CD14-positive monocyte (primary cell): Measurements from ENCODE around the gene BAIAP2L2. TPM values are rescaled to one million over a fixed set of nuclear protein-coding genes. Genes with fewer than 3 reads are reported as not detected.

Experiments
- DNase-seq, 3 donors: peaks; one replicate each; pipeline ENCODE4 v3.0.0-alpha.2; 2011 to 2022
- H2AFZ ChIP-seq: 2 replicates; pipeline ENCODE4 v1.6.0; 2012; ENCODE audit warnings: mild to moderate bottlenecking, low read depth, low read length, inconsistent platforms; ENCODE audit not compliant: insufficient read depth, poor library complexity, severe bottlenecking
- H3K27ac ChIP-seq, 2 donors: 1 replicate in 1 of 2; 2 replicates in 1 of 2; pipeline ENCODE4 v1.5.1; 2012 to 2013; ENCODE audit warnings: low read length in 2 of 2, control low read depth in 1 of 2, inconsistent platforms in 1 of 2, low read depth in 1 of 2, mild to moderate bottlenecking in 1 of 2
- H3K27me3 ChIP-seq, 2 donors: one replicate each; pipeline versions ENCODE4 v1.6.0 to v1.6.1; 2011 to 2013; ENCODE audit warnings: low read length in 2 of 2; ENCODE audit not compliant: control insufficient read depth in 2 of 2, insufficient read depth in 2 of 2
- H3K36me3 ChIP-seq, 2 donors: replicated peaks in 1 of 2; 1 replicate in 1 of 2; 2 replicates in 1 of 2; pipeline versions ENCODE4 v1.5.1 to v1.6.1; 2012 to 2013; ENCODE audit warnings: low read length in 2 of 2, control low read depth in 1 of 2, inconsistent platforms in 1 of 2, mild to moderate bottlenecking in 1 of 2; ENCODE audit not compliant: insufficient read depth in 2 of 2, control insufficient read depth in 1 of 2
- H3K4me1 ChIP-seq, 2 donors: 1 replicate in 1 of 2; 2 replicates in 1 of 2; pipeline versions ENCODE4 v1.5.1 to v1.6.1; 2012 to 2013; ENCODE audit warnings: low read length in 2 of 2, control low read depth in 1 of 2, inconsistent platforms in 1 of 2, mild to moderate bottlenecking in 1 of 2, moderate library complexity in 1 of 2; ENCODE audit not compliant: insufficient read depth in 2 of 2, control insufficient read depth in 1 of 2
- H3K4me2 ChIP-seq: replicated peaks from 2 replicates; pipeline ENCODE3; 2012; ENCODE audit warnings: low read length, moderate library complexity, mild to moderate bottlenecking; ENCODE audit not compliant: poor library complexity, severe bottlenecking; ENCODE audit errors: extremely low read depth
- H3K4me3 ChIP-seq, 3 experiments: fragments of 200-600 bp in 1 of 3; sonication (generic) in 1 of 3; replicated peaks in 1 of 3; 1 replicate in 2 of 3; 2 replicates in 1 of 3; pipeline ENCODE4 v1.5.1; 2011 to 2013; ENCODE audit warnings: low read length in 3 of 3, mild to moderate bottlenecking in 3 of 3, control low read depth in 2 of 3, low read depth in 2 of 3, inconsistent platforms in 1 of 3, moderate library complexity in 1 of 3
- H3K79me2 ChIP-seq: 2 replicates; pipeline ENCODE4 v1.6.0; 2012; ENCODE audit warnings: mild to moderate bottlenecking, control low read depth, inconsistent platforms, low read length, moderate library complexity; ENCODE audit not compliant: insufficient read depth
- H3K9ac ChIP-seq: 2 replicates; pipeline ENCODE4 v1.6.0; 2017; ENCODE audit warnings: low read length, mild to moderate bottlenecking; ENCODE audit not compliant: insufficient read depth, poor library complexity, severe bottlenecking
- H3K9me3 ChIP-seq, 2 donors: replicated peaks in 1 of 2; 1 replicate in 1 of 2; 2 replicates in 1 of 2; pipeline versions ENCODE4 v1.5.1 to v1.6.1; 2012 to 2013; ENCODE audit warnings: low read length in 2 of 2, control low read depth in 1 of 2; ENCODE audit not compliant: control insufficient read depth in 1 of 2, insufficient read depth in 1 of 2
- H4K20me1 ChIP-seq: 2 replicates; pipeline ENCODE4 v1.6.0; 2012; ENCODE audit warnings: mild to moderate bottlenecking, low read length, control low read depth, moderate library complexity; ENCODE audit not compliant: insufficient read depth
- H3K27ac Mint-ChIP-seq, 7 donors: one replicate each; pipeline ENCODE4 v1.8.0; 2020; ENCODE audit warnings: mild to moderate bottlenecking in 7 of 7, mixed read lengths in 7 of 7, moderate library complexity in 6 of 7, inconsistent platforms in 2 of 7
- H3K27me3 Mint-ChIP-seq, 3 donors: one replicate each; pipeline ENCODE4 v1.8.0; 2021 to 2022; ENCODE audit warnings: low read depth in 3 of 3, mild to moderate bottlenecking in 3 of 3, mixed read lengths in 3 of 3, moderate library complexity in 3 of 3, inconsistent platforms in 1 of 3
- H3K36me3 Mint-ChIP-seq, 2 donors: one replicate each; pipeline ENCODE4 v1.8.0; 2020; ENCODE audit warnings: mixed read lengths in 2 of 2, inconsistent platforms in 1 of 2, mild to moderate bottlenecking in 1 of 2
- H3K4me1 Mint-ChIP-seq: one replicate; pipeline ENCODE4 v1.8.0; 2020; ENCODE audit warnings: mild to moderate bottlenecking, mixed read lengths
- H3K4me3 Mint-ChIP-seq, 2 donors: one replicate each; pipeline ENCODE4 v1.8.0; 2020; ENCODE audit warnings: mild to moderate bottlenecking in 2 of 2, mixed read lengths in 2 of 2, moderate library complexity in 1 of 2
- H3K9me3 Mint-ChIP-seq, 7 donors: one replicate each; pipeline ENCODE4 v1.8.0; 2020 to 2022; ENCODE audit warnings: mixed read lengths in 7 of 7, mild to moderate bottlenecking in 6 of 7, moderate library complexity in 6 of 7, inconsistent platforms in 2 of 7
- WGBS: methylation state at CpG from one replicate; pipeline ENCODE4 v1.1.5; 2013; ENCODE audit warnings: missing lambda C conversion rate; ENCODE audit not compliant: insufficient coverage; 5-methylcytosine and 5-hydroxymethylcytosine counted together
- intact Hi-C, 2 donors: fragments of 100-400 bp; cut with micrococcal nuclease; formaldehyde crosslinking; loops; one replicate each; pipeline versions ENCODE4 v1.15.0 to v1.15.1; 2023
- polyA plus RNA-seq, 3 donors: library from polyadenylated mRNA; depleted of rRNA in 1 of 3; unstranded in 2 of 3; stranded (reverse) in 1 of 3; fragments of 300-500 nt in 2 of 3; fragments of >200 nt in 1 of 3; fragmentation: Illumina TruSeq in 2 of 3; gene quantifications; 1 replicate in 2 of 3; 2 replicates in 1 of 3; pipeline ENCODE4 v1.2.3, GENCODE V29; 2012 to 2021
- TF ChIP-seq, protein P1 (sequence below): fragments of 200-600 bp; IDR thresholded peaks from one replicate; pipeline ENCODE4 v1.8.0; 2022; ENCODE audit warnings: antibody characterized with exemption, mild to moderate bottlenecking

Gene BAIAP2L2
- polyA plus RNA-seq, 3 donors = 0.11 TPM; not detected in 2

DNA sequence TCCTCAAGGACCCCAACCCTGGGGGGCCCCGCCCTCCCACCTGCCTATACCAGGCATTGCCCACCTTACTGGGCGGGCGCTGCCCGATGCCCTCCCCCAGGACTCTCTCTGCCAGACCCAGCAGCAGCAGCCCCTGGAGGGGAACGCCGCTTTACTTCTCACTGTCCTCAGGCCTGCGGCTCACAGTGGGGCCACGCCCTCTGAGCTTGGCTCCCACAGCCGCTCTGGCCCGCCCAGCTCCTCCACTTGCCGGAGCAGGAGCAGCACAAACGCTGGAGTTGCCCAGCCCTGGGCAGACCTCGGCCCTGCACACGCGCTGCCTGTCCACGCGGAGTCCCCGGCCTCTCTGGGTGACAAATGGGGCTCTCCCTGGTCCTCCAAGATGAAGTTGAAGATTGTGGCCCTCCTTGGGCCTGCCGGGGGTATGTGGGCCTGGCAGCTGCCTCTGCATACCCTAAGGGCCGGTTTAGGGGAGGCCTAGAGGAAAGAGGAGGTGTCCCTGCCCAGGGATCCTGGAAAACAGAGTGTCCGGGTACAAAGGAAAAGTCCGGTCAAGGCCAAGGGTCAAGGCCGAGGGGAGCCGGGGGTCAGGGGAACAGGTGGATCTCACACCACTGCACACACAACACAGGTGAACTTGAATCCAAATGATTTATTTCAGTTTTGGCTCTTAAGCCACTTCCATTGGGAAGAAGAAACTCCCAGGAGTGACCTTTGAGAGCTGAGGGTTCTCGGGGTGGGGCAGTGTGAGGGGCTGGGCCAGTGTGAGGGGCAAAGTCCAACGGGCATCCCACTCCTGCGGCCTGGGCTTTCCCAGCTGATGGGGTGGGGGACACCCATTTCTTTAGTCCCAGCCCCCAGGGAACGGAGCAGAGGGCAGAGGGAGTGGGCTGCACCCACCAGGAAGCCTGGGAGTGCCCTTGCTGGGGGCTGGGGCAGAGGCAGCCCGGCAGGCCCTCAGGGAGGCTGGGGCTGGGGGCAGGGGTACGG, 674 bp upstream of the BAIAP2L2 start:
- no peaks in the 10 kb centered on the region for H3K36me3 ChIP-seq
- DNase-seq = no peak
- H4K20me1 ChIP-seq = no peaks in the 10 kb centered on the region
- intact Hi-C loops = loop anchor here (5.0 kb wide), 2 partner anchors 39 to 241 kb away; no protein-coding TSS in a partner anchor
- Mint-ChIP-seq H3K27ac (no peak overlapping the region), H3K36me3 (no peaks in the 10 kb centered on the region), H3K27me3 (peaks cover 1 to 3% (median 1%) of the 10 kb centered on the region in 3 donors), H3K4me3 (no peak overlapping the region), H3K9me3 (peaks cover 0 to 2% (median 0%) of the 10 kb centered on the region in 7 donors), H3K4me1 (no peaks in the 10 kb centered on the region)
- H3K9me3 ChIP-seq = no peaks in the 10 kb centered on the region
- H3K79me2 ChIP-seq = no peaks in the 10 kb centered on the region
- H3K27ac ChIP-seq = no peak overlapping the region
- H3K4me2 ChIP-seq = no peak overlapping the region
- no peak overlapping the region for H3K9ac ChIP-seq
- no peak overlapping the region for H2AFZ ChIP-seq
- H3K4me3 ChIP-seq = no peak overlapping the region
- TF ChIP-seq, protein P1, sequence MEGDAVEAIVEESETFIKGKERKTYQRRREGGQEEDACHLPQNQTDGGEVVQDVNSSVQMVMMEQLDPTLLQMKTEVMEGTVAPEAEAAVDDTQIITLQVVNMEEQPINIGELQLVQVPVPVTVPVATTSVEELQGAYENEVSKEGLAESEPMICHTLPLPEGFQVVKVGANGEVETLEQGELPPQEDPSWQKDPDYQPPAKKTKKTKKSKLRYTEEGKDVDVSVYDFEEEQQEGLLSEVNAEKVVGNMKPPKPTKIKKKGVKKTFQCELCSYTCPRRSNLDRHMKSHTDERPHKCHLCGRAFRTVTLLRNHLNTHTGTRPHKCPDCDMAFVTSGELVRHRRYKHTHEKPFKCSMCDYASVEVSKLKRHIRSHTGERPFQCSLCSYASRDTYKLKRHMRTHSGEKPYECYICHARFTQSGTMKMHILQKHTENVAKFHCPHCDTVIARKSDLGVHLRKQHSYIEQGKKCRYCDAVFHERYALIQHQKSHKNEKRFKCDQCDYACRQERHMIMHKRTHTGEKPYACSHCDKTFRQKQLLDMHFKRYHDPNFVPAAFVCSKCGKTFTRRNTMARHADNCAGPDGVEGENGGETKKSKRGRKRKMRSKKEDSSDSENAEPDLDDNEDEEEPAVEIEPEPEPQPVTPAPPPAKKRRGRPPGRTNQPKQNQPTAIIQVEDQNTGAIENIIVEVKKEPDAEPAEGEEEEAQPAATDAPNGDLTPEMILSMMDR = no peak
- 96% methylated on average over 20 of the region's 30 CpGs for WGBS
- H3K27me3 ChIP-seq = no peaks in the 10 kb centered on the region
- H3K4me1 ChIP-seq = no peaks in the 10 kb centered on the region

DNA sequence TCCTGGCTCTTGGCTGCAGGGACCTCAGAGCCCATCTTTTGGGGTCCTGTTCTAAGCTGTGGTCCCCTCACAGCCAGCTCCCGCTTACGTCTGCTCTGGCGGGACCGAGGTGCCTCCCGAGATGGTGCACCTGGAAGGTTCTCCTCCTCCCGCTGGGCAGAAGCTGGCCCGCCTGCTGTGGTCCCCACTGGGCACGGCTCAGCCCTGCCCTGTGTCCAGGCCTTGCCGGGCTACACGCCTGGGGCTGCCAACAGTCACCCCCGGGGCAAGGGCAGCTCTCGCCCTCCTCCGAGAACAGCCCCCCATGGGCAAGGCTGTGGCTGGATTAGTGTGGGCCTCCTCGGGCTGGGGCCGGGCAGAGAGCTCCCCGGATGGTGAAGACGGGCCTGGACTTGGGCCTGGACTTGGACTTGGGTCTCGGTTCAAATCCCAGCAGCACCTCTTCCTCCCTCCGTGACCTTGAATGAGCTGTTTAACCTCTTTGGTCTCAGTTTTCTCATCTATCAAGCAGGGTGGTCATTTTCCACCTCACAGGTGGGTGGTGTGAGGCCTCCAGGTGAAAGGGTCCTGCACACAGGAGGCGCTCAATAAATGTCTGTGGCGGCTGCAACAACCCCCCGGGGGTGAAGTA, 998 bp downstream of the BAIAP2L2 start:
- H3K27ac ChIP-seq = no peak overlapping the region
- intact Hi-C loops = loop anchor here (5.0 kb wide), 3 partner anchors 37 to 243 kb away; no protein-coding TSS in a partner anchor

More for the DNA sequence above, 998 bp downstream of the BAIAP2L2 start:
- 91% methylated on average over 18 of the region's 22 CpGs for WGBS
- H3K79me2 ChIP-seq = no peaks in the 10 kb centered on the region
- H3K4me1 ChIP-seq = no peaks in the 10 kb centered on the region
- H3K4me2 ChIP-seq = no peak overlapping the region
- no peak overlapping the region for H3K4me3 Mint-ChIP-seq
- no peaks in the 10 kb centered on the region for H3K27me3 ChIP-seq
- peaks cover 0 to 2% (median 0%) of the 10 kb centered on the region in 7 donors for H3K9me3 Mint-ChIP-seq
- no peak overlapping the region for H2AFZ ChIP-seq
- no peaks in the 10 kb centered on the region for H3K36me3 Mint-ChIP-seq
- H3K4me3 ChIP-seq = no peak overlapping the region
- H3K9me3 ChIP-seq = no peaks in the 10 kb centered on the region
- H4K20me1 ChIP-seq = no peaks in the 10 kb centered on the region
- H3K27ac Mint-ChIP-seq = no peak overlapping the region
- H3K36me3 ChIP-seq = no peaks in the 10 kb centered on the region
- no peaks in the 10 kb centered on the region for H3K4me1 Mint-ChIP-seq
- H3K9ac ChIP-seq = no peak overlapping the region
- TF ChIP-seq, protein P1 = no peak
- H3K27me3 Mint-ChIP-seq = peaks cover 0 to 6% (median 5%) of the 10 kb centered on the region in 3 donors
- DNase-seq = no peak
